Stimulated activated CD8-positive, alpha-beta memory T cell treated with anti-CD3 and anti-CD28 coated beads, Interleukin-12 subunit alpha, Interleukin-12 subunit beta, amount 100 ng/mL, for 24 hours (primary cell): Measurements from ENCODE around the gene SH2D4B.
"Not testable (repeated sequence)": the region's sequence is repeated elsewhere in the genome, so short reads cannot be mapped to it uniquely, and the experiment has no call there.

Experiments
- DNase-seq: peaks from one replicate; pipeline ENCODE4 v3.0.0-alpha.2; 2020; ENCODE audit errors: extremely low read depth

Gene SH2D4B

GRCh38 chr10:80543319-80543672, 5.6 kb downstream of the SH2D4B start:
- not testable (repeated sequence) for DNase-seq

GRCh38 chr10:80544316-80544953, 6.7 kb downstream of the SH2D4B start:
- no peak for DNase-seq

- no peak for DNase-seq
These were observed 7.7 kb downstream of the SH2D4B start for GRCh38 chr10:80545258-80545881.

GRCh38 chr10:80552151-80552646, 14.5 kb downstream of the SH2D4B start:
- no peak for DNase-seq

GRCh38 chr10:80553436-80553835, 15.7 kb downstream of the SH2D4B start:
- no peak for DNase-seq

GRCh38 chr10:80554050-80554449, 16.3 kb downstream of the SH2D4B start:
- DNase-seq = no peak

- DNase-seq = no peak
These were observed 17.7 kb downstream of the SH2D4B start for GRCh38 chr10:80555415-80555814.

GRCh38 chr10:80561950-80562349, 24.2 kb downstream of the SH2D4B start:
- DNase-seq = no peak

- no peak for DNase-seq
These were observed 29.6 kb downstream of the SH2D4B start for GRCh38 chr10:80567292-80567691.

GRCh38 chr10:80569131-80569895, 31.6 kb downstream of the SH2D4B start:
- no peak for DNase-seq

- DNase-seq = no peak
These were observed 33.6 kb downstream of the SH2D4B start for GRCh38 chr10:80571352-80571751.

- no peak for DNase-seq
These were observed 41.6 kb downstream of the SH2D4B start for GRCh38 chr10:80579181-80579763.

GRCh38 chr10:80579849-80580637, 42.3 kb downstream of the SH2D4B start:
- DNase-seq = no peak

- DNase-seq = no peak
These were observed 43.2 kb downstream of the SH2D4B start for GRCh38 chr10:80580638-80581468.

- no peak for DNase-seq
These were observed 43.8 kb downstream of the SH2D4B start for GRCh38 chr10:80581469-80581835.

GRCh38 chr10:80582286-80582960, 44.7 kb downstream of the SH2D4B start:
- DNase-seq = no peak

GRCh38 chr10:80583685-80584084, 46.0 kb downstream of the SH2D4B start:
- no peak for DNase-seq

GRCh38 chr10:80585812-80586211, 48.1 kb downstream of the SH2D4B start:
- DNase-seq = no peak

- DNase-seq = no peak
These were observed 50.8 kb downstream of the SH2D4B start for GRCh38 chr10:80588546-80588945.

- DNase-seq = no peak
These were observed 52.1 kb downstream of the SH2D4B start for GRCh38 chr10:80589726-80590373.
